Ovary (tissue), 9 donors: ENCODE measurements around the gene ARFRP1. TPM values are rescaled to one million over a fixed set of nuclear protein-coding genes. Genes with fewer than 3 reads are reported as not detected.

Experiments
- DNase-seq, 5 donors: peaks; one replicate each; pipeline ENCODE4 v3.0.0-alpha.2; 2019 to 2020
- H3K27ac ChIP-seq, 2 donors: fragments of 200-600 bp; one replicate each; pipeline versions ENCODE4 v1.5.1 to v1.8.0; 2019 to 2022
- H3K27me3 ChIP-seq: fragments of 200-600 bp; one replicate; pipeline ENCODE4 v1.8.0; 2022
- H3K36me3 ChIP-seq: fragments of 200-600 bp; sonication (generic); one replicate; pipeline ENCODE4 v1.5.1; 2019
- H3K4me1 ChIP-seq: one replicate; pipeline ENCODE4 v1.8.1; 2013; ENCODE audit warnings: mild to moderate bottlenecking, moderate library complexity; ENCODE audit not compliant: insufficient read depth
- H3K4me3 ChIP-seq: fragments of 200-600 bp; sonication (generic); one replicate; pipeline ENCODE4 v1.5.1; 2017
- H3K9me3 ChIP-seq, 2 donors: fragments of 200-600 bp in 1 of 2; sonication (generic) in 1 of 2; one replicate each; pipeline versions ENCODE4 v1.5.1 to v1.8.1; 2013 to 2019; ENCODE audit warnings: mild to moderate bottlenecking in 1 of 2, moderate library complexity in 1 of 2
- CTCF ChIP-seq, 3 donors: fragments of 450-650 bp in 2 of 3; fragments of 200-600 bp in 1 of 3; IDR thresholded peaks; one replicate each; pipeline versions ENCODE4 v1.5.1 to v1.8.0; 2016 to 2022; ENCODE audit warnings: antibody characterized with exemption in 3 of 3, mild to moderate bottlenecking in 1 of 3
- EP300 ChIP-seq: sonication (generic); formaldehyde crosslinking; IDR thresholded peaks from one replicate; pipeline ENCODE4 v1.6.1; 2017; ENCODE audit warnings: antibody characterized with exemption
- POLR2A ChIP-seq: fragments of 450-650 bp; IDR thresholded peaks from one replicate; pipeline ENCODE4 v1.6.1; 2017; ENCODE audit warnings: antibody characterized with exemption, mild to moderate bottlenecking, moderate library complexity
- WGBS, 3 donors: extraction: QIAGEN DNeasy Blood & Tissue Kit in 1 of 3; methylation state at CpG; one replicate each; pipeline versions ENCODE4 v1.1.5 to v1.1.7; 2013 to 2017; 5-methylcytosine and 5-hydroxymethylcytosine counted together
- intact Hi-C, 4 donors: fragments of 100-400 bp; cut with DNase I; formaldehyde crosslinking; loops; one replicate each; pipeline versions ENCODE4 v1.11.0 to v1.15.1; 2022 to 2023
- polyA plus RNA-seq, 2 donors: library from polyadenylated mRNA; stranded (reverse); fragments of 200-250 nt in 1 of 2; fragments of 350-450 nt in 1 of 2; fragmentation: Illumina TruSeq in 1 of 2; extraction: RNeasy Lipid Tissue Mini Kit (QIAGEN cat#74804) in 1 of 2; gene quantifications; one replicate each; pipeline ENCODE4 v1.2.3, GENCODE V29; 2013 to 2014
- total RNA-seq, 7 donors: library from RNA; depleted of rRNA in 2 of 7; stranded (reverse); fragments of >200 nt in 2 of 7; fragmentation: NEBNext Ultra II Directional in 3 of 7; extraction: Animal tissue kit (Norgen Biotek cat#: 25700) in 3 of 7; gene quantifications; one replicate each; pipeline versions ENCODE4 v1.1.0 to v1.2.4, GENCODE V29; 2016 to 2023
- donor health status: DM: no; HTN: no; CAD: no; lungs with moderate emphysema.
- donor health status: DM: no; HTN: no; CAD: no.
- donor health status: Bipolar disorder and iron deficiency.
- donor health status: DM: yes; HTN: yes; CAD: no.
- donor health status: DM: no; HTN: no; CAD: no.
- donor health status: DM: yes; HTN: yes; CAD: no.

The ARFRP1 gene
- total and polyA plus RNA-seq, 9 donors: 15.3 to 59.5 (median 47.2) TPM

DNA sequence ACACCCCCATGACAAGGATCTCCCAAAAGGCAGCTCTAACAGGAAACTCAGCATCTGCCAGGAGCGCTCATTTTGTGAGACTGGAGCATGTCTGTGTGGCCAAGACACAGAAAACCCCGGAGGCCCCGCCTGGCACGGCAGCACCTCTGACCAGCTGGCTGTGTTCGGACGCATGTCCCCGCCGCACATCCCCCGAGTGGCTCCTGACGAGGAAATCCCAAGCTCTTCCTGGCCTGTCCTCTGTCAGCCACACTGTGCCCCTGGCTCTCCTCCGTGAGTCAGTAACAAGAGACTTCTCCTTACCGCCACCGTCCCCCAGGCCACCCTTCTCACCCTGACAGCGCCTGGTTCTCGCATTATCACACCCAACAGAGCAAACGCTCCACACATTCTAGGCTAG lies 46.2 kb upstream of the ARFRP1 start:
- no peaks in the 10 kb centered on the region for H3K36me3 ChIP-seq
- H3K9me3 ChIP-seq: no peaks in the 10 kb centered on the region
- WGBS, 3 donors: 84 to 89% (median 85%) methylated on average over 16 of the region's 16 CpGs
- H3K4me3 ChIP-seq: no peak overlapping the region
- intact Hi-C loops: no loop called here
- no peaks in the 10 kb centered on the region for H3K27me3 ChIP-seq
- H3K27ac ChIP-seq: no peak overlapping the region
- no peaks in the 10 kb centered on the region for H3K4me1 ChIP-seq
- TF ChIP-seq CTCF (IDR thresholded peaks at IDR 0.05): no peak
- no peak for TF ChIP-seq EP300
- no peak for TF ChIP-seq POLR2A
- peak in 1 of 5 donors; percentile 30 for DNase-seq

GRCh38 chr20:63753381-63753780 lies 45.6 kb upstream of the ARFRP1 start:
- TF ChIP-seq EP300: no peak
- TF ChIP-seq POLR2A: no peak
- TF ChIP-seq CTCF (IDR thresholded peaks at IDR 0.05): no peak
- Histone ChIP-seq H3K4me1 (no peaks in the 10 kb centered on the region), H3K9me3 (no peaks in the 10 kb centered on the region), H3K27ac (no peak overlapping the region), H3K27me3 (no peaks in the 10 kb centered on the region), H3K4me3 (no peak overlapping the region), H3K36me3 (no peaks in the 10 kb centered on the region)
- 90 to 95% (median 92%) methylated on average over 13 of the region's 13 CpGs for WGBS, 3 donors
- no peak for DNase-seq
- intact Hi-C loops: no loop called here

DNA sequence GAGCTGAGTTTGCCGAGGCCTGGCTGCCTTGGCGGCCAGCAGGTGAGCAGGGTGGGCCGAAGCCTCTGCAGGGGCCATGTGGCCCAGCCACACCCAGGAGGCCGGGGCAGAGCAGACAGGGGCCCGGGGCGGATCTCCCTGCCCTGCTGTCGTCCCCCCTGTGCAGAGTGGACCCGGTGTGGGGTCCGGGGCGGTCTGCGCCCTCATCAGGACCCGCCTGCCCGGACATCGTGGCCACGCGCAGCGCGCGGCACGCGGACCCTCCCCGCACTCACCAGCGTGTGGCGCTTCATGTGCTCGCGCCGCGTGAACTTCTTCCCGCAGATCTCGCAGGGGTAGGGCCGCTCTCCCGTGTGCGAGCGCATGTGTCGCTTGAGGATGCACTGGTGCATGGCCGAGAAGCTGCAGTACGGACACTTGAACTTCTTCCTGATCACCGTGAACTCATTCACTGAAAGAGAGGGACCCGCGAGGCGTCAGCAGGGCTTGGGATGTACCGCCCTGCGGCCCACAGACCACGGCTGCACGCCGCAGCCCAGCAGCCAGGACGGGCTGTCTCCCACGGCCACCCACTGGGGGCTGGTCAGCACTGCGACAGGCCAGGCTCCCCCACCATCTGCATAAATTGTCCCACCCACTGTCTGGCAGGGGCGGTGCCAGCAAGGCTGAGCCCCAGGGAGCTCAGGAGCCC lies 44.8 kb upstream of the ARFRP1 start:
- Histone ChIP-seq H3K4me1 (no peaks in the 10 kb centered on the region), H3K9me3 (no peaks in the 10 kb centered on the region), H3K4me3 (no peak overlapping the region), H3K27ac (no peak overlapping the region), H3K36me3 (no peaks in the 10 kb centered on the region), H3K27me3 (no peaks in the 10 kb centered on the region)
- no peak for TF ChIP-seq CTCF (IDR thresholded peaks at IDR 0.05)
- intact Hi-C loops: no loop called here
- DNase-seq: peak in 2 of 5 donors; percentile 22 to 35
- WGBS, 3 donors: 89 to 92% (median 92%) methylated on average over 49 to 50 of the region's 50 CpGs

DNA sequence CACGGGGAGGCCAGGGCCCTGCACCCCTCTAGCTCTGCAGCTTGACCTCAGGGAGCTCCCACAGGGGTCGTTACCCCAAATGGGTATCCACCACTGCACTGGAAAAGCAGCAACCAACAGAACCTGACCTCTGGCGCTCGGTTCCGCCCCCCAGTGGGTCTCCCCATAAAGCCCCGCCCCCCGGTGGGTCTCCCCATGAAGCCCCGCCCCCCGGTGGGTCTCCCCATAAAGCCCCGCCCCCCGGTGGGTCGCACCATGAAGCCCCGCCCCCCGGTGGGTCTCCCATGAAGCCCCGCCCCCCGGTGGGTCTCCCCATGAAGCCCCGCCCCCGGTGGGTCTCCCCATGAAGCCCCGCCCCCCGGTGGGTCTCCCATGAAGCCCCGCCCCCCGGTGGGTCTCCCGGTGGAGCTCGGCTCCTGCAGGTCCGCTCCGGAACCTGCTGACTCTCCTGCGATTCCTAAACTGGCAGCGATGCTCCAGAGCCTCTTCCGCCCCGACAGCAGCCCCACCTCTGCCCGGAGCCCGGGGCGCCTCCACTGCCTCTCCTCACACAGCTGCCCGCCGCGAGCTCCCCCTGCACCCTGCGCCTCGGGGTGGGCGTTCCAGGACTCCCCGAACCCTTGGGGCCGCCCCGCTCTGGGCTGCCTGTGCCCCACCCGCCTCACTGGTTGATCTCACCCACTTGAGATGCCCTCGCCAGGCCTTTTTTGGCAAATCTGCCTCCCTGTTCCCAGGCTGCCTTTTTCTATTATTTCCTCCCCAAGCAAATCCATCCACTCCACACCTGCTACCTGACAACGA lies 43.9 kb upstream of the ARFRP1 start:
- TF ChIP-seq CTCF (IDR thresholded peaks at IDR 0.05) (no peak), POLR2A (no peak)
- no peaks in the 10 kb centered on the region for H3K36me3 ChIP-seq
- H3K9me3 ChIP-seq: no peaks in the 10 kb centered on the region
- WGBS, 3 donors: 72 to 76% (median 74%) methylated on average over 27 to 42 of the region's 45 CpGs
- no peak overlapping the region for H3K4me3 ChIP-seq
- no peaks in the 10 kb centered on the region for H3K4me1 ChIP-seq
- H3K27me3 ChIP-seq: no peaks in the 10 kb centered on the region
- intact Hi-C loops: no loop called here
- no peak overlapping the region for H3K27ac ChIP-seq
- peak in 3 of 5 donors; percentile 28 to 42 (median 29) for DNase-seq
